Measurements from ENCODE around the gene RAB5IF.
"Not testable (repeated sequence)": the region's sequence is repeated elsewhere in the genome, so short reads cannot be mapped to it uniquely, and the experiment has no call there.

Gene RAB5IF, protein sequence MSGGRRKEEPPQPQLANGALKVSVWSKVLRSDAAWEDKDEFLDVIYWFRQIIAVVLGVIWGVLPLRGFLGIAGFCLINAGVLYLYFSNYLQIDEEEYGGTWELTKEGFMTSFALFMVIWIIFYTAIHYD

DNA sequence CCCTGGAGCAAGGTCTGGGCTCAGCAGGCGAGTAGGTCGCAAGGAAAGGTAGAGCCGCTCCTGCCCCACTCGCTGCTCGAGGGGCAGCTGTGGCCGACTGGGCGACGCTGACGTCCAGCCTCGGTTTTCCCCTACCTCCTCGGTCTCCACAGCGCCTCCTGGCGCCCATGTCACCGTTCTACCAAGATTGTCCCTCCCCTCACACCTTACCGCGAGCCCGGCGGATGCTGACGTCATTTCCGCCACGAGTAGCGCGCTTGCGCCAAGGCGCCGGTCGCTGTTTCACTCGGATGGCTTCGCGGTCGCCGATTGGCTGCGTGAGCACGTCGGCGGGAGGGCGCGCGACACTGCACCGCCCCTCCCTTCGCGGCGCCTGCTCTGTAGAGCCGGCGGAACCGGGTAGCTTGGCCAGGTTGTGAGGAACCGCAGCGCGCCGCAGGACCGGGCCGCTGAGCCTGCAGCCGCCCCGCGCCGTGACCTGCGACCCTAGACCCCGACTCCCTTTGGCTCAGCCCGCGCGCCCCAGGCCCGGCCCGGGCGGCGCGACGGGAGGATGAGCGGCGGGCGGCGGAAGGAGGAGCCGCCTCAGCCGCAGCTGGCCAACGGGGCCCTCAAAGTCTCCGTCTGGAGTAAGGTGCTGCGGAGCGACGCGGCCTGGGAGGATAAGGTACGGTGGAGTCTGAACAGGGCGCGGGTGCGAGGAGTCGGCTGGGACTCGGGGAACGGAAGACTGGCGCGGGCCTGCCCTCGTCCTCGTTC, at the start of gene RAB5IF:
Gene RAB5IF (plus strand): TSS at position 381 of the 759 bp plus-strand sequence. CDS start 173 bp downstream, at position 554.
- peak; percentile 100 for DNase-seq

DNA sequence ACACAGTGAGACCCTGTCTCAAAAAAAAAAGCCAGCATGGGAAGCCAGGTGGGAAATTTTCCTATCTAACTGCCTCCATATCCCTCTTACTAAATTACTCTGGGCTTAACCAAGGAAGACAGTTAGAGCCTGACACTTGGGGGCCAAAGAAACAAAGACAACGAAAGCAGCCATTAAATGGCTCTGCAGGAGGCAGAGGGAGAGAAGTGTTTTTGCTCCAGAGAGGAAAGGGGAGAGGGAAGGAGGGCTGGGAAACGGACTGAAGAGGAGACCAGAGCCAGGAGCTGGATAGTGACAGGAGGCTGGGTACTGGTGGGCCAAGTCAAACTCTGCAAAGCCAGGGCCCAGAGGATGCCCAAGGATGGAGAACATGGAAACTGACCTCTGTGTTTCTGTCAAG, 42.9 kb upstream of the RAB5IF start:
- no peak for DNase-seq

DNA sequence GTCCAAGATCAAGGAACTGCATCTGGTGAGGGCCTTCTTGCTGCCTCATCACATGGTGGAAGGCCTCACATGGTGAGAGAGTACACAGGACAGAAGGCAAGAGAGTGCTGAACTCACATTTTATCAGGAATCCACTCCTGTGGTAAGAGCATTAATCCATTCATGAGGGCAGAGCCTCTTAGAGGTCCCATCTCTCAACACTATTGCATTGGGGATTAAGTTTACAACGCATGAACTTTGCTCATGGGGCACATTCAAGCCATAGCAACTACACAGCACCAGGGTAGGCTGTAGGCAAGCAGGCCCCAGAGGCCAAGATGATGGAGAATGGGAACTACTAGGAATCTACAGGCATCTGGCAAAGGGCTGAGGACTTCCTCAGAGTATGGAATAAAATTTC, 42.2 kb upstream of the RAB5IF start:
- DNase-seq: no peak

DNA sequence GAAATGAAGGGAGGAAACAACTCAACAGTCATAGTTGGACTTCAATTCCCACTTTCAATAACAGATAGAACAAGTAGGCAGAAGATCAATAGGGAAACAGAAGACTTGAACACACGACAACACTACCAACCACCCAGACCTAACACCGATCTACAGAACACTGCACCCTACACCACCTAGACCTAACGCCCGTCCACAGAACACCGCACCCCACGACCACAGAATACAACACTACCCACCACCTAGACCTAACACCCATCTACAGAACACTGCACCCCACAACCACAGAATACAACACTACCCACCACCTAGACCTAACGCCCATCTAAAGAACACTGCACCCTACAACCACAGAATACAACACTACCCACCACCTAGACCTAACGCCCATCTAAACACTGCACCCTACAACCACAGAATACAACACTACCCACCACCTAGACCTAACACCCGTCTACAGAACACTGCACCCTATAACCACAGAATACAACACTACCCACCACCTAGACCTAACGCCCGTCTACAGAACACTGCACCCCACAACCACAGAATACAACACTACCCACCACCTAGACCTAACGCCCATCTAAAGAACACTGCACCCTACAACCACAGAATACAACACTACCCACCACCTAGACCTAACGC, 41.4 kb upstream of the RAB5IF start:
- not testable (repeated sequence) for DNase-seq

DNA sequence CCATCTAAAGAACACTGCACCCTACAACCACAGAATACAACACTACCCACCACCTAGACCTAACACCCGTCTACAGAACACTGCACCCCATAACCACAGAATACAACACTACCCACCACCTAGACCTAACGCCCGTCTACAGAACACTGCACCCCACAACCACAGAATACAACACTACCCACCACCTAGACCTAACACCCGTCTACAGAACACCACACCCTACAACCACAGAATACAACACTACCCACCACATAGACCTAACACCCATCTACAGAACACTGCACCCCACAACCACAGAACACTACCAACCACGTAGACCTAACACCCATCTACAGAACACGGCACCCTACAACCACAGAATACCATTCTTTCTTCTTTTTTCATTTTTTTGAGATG, 40.9 kb upstream of the RAB5IF start:
- DNase-seq: not testable (repeated sequence)

DNA sequence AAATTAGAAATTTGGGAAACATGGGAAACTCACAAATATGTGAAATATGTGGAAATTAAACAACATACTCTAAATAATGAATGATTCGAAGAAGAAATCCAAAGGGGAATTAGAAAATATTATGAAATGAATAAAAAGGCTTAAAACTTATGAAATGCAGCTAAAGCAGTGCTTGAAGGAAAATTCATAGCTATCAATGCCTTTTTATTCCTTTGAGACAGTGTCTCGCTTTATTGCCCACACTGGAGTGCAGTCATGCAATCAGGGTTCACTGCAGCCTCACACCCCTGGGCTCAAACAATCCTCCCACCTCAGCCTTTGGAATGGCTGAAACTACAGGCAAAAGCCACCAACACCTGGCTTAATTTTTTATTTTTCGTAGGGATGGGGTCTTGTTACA, 40.1 kb upstream of the RAB5IF start:
- no peak for DNase-seq

DNA sequence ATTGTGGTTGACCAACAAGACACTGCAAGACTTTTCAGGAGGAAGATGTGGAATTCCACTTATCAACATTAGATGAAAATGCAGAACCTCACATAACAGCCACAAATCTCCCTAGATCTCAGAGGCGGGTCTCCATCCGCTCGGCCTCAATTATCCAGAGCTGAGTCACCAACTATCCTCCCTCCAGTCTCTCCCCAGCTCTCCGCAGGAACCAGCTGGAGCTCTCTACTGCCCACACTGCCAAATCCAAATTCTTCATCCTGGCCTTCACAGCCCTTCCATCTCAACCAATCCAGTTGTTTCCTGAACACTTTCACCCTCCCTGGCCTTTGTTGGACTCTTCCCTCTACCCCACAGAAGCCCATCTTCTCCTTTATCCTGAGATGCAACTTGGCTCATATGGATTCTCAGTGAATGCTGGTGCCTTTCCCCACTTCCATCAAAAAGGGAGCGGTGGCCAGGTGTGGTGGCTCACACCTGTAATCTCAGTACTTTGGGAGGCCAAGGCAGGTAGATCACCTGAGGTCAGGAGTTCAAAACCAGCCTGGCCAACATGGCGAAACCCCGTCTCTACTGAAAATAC, 35.6 kb upstream of the RAB5IF start:
- no peak for DNase-seq

DNA sequence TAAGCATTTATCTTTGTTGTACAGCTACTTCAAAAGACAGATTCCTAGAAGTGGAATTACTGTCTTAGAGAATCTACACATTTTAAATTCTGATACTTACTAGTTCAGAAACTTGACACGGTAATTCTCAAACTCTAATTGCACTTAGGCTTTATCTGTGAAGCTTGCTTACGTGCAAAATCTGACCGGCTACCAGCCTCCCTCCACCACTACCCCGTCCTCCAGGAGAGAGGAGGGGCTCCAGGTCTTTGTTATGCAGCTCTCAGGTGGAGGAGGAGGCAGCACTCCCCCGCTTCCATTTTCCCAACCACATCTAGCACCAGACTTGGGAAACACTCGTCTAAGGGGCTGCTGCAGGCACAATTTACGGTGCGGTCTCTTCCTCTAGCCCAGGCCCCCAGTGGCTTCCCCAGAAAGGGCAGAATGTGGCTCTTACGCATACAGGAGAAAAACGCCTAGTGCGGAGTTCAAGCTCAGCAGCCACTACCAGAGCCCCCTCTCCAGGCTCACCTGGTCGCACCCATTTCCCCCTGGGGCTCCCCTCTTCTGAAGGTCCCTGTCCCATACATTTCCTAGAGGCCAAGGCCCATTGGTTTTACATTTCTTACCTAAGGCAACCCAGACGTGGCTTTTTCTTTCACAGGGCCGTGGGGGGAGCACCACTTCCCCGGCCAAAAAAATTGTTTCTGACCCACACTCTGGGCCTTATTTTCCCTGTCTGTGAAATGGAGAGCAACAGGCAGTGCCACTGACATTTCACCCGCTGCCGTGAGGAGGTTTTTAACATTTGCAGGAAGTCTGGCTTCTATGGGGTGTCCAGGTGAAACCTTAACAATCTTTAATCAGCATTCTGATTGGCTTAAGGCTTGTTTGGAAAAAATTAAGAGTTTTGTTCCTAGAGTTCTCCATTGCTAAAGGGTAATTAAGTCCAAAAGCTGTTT, 33.7 kb upstream of the RAB5IF start:
- no peak for DNase-seq

DNA sequence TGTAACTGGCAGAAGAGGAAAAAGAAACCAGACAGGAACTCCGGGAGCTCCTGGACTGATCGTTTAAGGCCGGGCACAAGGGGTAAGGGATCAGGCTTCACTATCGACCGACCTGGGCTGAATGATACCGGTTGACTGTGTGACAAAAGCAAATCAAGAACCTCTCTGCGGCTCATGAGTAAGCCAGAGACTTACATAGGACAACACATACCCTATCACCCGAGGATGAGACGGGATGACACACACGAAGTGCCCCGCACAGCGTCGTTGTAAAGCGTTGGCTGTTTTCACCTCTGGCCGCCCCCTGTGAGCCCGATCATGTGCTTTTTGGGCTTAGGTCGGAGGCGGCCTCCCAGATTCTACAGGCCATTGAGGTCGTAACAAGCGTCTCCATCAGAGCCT, 32.9 kb upstream of the RAB5IF start:
- peak; percentile 58 for DNase-seq

DNA sequence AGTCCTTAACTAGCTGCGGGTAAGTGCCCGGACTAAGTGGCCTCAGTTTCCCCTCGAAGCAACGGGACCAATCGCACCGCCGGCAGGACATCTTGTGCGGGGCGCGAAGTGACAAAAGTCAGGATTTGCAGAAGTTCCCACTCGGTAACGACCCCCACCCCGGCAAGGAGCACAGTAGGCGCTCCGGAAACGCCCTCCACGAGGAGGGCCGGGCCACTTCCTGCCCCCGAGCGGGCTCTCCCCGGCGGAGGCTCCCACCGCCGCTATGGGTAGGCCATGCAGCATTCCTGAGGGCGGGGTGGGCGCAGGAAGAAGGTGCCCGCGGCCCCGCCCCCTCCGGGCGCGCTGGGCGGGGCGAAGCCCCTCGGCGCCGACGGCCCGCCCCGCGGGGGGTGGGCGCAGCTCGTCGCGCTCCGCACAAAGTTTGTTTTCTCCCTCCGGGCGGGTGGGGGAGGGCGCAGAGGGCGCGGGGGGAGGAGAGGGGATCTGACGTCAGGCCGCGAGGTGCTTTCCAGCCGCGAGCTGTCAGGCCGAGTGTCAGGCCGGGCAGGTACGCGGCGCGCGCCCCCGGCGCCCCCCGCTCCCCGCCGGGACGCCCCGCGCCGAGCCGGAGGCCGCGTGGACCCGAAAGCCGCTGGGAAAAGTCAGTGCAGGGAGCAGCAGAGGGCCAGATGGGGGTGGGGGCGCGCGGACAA, 32.3 kb upstream of the RAB5IF start, which contains the start of gene TGIF2:
Gene TGIF2 (plus strand): TSS at position 495 of the 695 bp plus-strand sequence. CDS start 5,178 bp downstream, outside the sequence.
- DNase-seq: peak; percentile 91

DNA sequence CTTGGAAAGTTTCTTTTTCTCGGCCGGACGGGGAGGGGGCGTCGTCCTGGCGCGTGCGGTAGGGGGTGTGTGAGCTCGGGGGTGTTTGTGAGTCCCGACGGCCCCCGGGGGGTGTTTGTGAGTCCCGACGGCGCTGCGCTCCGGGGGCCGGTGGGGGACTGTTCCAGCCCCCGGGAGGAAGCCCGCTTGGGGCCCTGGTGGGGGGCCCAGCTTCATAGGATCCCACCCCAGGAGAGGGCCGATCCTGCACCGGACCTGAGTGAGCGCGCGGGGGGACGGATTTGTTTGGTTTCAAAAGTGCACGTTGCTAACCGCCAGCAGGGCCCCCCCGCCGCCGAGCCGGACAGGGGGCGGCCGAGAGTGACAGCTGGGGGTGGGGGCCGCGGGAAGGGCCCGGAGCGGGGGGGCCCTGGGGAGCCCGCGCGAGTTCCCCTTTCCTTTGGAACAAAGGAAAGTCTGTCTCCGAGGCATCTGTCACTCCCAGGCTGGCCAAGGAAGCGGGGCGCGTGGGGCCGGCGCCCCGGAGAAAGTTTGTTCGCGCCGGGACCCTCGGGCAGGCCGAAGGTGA, 31.7 kb upstream of the RAB5IF start:
- DNase-seq: no peak

DNA sequence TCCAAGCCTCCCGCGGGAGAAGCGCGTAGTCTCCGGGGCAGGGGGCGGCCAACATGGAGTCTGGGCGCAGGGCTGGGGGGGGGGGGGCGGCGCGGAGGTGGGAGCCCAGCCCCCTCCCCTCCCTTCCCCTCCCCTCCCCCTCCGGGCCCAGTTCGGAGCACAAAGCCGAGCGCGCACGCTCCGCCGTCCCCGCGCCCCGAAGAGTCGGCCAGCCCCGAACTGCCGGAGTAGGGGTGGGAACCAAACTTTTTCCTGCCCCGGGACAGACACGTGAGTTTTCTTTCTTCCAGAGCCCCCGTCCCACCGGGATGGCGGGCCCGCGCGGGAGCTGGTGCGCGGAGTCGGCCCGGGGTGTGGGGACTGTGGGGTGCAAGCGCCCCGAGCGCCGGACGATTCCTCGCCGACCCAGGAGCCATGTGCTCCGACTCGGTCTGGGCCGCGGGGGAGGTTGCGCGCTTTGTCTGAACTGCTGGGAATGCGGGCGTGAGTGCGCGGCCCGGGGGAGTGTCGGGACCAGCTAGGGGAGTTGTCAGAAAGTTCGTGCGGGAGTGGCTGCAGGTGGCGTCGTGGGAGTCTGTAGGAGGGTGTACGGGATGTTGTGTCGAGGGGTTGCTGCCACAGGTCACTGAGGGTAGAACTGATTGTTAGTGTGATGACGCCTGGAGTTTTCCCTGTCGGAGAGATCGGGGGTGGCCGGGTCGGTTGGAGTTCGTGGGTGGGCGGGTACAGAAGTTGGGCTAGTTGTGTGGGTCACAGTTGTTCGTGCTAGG, 31.0 kb upstream of the RAB5IF start:
- DNase-seq: peak; percentile 51

DNA sequence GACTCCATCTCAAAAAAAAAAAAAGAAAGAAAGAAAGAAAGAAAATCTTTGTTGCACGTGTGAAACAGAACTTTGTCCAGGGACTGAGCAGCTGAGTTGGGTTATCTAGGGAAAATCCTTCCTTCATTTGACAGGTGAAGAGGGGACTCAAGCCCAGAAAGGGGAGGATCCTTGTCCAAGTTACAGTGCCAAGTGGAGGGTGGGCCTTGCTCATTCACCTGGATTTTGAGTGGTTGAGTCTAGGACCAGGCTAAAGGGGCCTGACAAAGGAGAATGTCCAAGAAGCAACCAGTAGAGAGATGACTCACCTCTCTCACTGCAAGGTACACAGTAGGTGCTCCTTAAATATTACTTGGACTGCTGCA, 29.5 kb upstream of the RAB5IF start:
- no peak for DNase-seq

DNA sequence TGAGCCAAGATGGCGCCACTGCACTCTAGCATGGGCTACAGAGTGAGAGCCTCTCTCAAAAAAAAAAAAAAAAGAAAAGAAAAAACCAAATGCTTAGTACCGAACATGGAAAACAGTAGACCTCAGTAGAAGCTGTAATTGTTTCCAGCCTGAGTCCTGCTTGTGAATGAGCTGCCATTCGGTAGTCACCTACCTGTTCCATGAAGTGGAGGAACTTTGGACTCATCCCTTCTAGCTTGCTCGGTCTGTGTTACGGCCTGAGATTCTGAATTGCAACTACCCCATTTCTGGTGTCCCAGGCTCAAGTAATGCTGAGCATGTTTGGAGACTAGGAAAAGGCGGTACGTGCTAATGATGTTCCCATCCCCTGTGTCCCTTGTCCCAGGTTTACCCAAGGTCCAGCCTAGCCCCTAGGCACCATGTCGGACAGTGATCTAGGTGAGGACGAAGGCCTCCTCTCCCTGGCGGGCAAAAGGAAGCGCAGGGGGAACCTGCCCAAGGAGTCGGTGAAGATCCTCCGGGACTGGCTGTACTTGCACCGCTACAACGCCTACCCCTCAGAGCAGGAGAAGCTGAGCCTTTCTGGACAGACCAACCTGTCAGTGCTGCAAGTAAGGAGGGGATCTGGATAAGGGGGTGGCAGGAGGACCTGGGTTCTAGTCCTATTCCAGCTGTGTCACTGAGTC, 27.1 kb upstream of the RAB5IF start:
- DNase-seq: no peak

DNA sequence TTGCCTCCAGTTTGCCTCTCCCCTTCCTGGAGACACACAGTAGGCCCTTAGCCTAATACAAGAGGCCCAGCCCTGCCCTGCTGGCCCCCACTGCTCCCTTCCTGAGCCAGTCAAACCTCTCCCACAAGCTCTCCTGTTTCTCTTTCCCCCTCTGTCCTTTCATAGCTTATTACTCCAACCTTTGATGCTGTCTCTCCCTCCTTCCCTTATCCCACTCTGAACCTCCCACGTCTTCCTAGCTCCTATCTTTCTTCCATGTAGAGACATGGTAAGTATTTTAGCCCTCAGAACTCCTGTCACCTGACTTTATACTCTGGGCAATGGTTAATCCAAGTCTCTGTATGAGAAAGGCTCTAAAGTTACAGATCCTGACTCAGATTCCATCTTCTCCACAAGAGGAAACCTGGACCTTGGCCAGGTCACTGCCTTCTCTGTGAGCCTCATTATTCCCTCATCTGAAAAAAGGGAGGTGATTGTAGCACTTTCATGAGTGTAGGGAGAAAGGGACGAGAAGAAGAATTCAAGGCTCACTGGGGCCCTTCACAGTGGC, 25.5 kb upstream of the RAB5IF start:
- DNase-seq: no peak

DNA sequence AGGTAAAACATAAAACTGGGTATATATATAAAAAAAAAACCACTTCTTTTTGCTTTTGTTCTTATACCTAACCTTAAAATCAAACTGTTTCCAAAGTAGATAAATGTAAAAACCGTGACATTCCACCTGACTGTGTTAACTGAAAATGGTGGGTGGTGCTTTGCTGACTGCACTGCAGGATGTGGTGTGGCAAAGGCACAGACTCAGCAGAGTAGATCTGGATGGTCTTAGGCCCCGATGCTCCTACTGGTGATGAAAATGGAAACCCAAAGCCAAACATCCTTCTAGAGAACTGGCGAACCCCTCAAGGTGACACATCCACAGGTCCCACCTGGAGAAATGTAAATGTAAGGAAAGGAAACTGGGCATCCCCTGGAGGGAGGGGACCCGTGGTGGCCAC, 23.3 kb upstream of the RAB5IF start:
- peak; percentile 52 for DNase-seq

DNA sequence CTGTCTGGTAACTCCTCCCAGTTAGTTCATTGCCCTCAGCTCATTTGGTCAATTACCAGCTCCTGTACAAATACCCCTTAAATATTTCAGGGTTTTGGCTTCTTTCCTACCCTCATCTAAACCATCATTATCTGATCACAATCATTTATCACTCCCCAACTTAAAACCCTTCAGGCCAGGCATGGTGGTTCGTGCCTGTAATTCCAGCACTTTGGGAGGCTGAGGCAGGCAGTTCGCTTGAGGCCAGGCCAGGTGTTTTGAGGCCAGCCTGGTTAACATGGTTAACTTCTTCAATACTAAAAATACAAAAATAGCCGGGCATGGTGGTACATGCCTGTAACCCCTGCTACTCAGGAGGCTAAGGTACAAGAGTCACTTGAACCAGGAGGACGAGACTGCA, 22.8 kb upstream of the RAB5IF start:
- DNase-seq: no peak

DNA sequence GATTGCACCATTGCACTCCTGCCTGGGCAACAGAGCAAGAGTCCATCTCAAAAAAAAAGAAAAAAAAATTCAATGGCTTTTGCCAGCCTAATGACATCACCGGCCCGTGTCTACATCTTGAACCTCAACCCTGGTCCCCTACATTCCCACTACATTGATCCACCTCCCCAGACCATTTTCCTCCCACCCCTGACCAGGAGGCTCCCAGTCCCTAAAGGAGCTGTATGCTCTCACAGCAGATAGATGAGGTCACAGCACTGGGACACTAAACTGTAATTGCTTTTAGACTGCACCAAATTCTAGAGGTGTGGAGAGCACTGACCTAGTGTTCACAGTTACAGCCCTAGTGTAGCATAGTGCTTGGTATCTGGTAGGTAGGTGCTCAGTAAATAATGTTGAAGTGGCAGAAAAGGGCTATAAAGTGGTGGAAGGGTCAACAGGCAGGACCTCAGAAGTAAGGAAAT, 21.5 kb upstream of the RAB5IF start:
- no peak for DNase-seq

DNA sequence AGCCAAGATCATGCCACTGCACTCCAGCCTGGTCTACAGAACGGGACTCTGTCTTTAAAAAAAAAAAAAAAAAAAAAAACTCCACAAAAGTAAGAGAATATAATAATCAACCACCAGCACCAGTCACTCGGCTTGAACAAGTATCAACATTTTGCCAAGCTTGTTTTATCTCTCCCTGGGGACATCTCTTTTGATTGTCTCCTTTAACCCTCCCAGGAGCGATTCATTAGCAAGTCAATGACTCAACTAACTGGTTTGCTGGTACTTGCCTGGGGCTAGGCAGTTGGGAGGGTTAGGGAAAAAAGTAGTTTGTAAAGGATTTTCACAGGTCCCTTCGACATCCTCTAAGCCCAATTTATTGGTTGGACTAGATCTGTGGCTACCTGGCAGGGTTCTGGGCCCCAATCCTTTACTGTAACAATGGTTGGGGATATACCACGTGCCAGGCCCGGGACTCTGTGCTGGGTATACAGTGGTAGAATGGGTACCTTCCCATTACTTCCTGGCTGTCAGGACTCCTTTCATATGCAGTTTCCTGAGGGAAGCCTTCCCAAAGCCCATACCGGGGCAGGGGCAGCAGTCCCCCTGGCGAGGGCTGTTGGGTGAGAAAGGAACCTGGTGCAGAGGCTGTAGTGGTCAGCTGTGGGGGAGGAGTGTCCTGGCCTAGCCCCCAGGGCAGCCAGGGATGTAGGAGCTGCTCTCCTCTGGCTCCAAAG, 20.0 kb upstream of the RAB5IF start:
- no peak for DNase-seq

Data from activated CD4-positive, alpha-beta T cell treated with anti-CD3 and anti-CD28 coated beads, Interleukin-2, Interleukin-6, amounts not matched to agents 100 ng/mL and 50 ng/mL, durations not matched to agents 16 hours and 8 hours (primary cell).